HEK293T (cell line): Measurements from ENCODE around the gene ORAI2.
A peak's percentile ranks its signal among the peaks of the same experiment; 100 is the strongest.

Experiments used
- CTCF ChIA-PET: fragments of 350-600 bp; formaldehyde crosslinking; extraction: SDS; loops from one replicate; lab custom pipeline; 2021; ENCODE audit warnings: antibody characterized with exemption, inconsistent platforms; lab: Yijun Ruan, JAX
- POLR2A ChIA-PET: fragments of 350-600 bp; formaldehyde crosslinking; extraction: SDS; loops from one replicate; lab custom pipeline; 2020; ENCODE audit warnings: antibody characterized with exemption, inconsistent platforms; lab: Yijun Ruan, JAX
- DNase-seq: peaks from one replicate; pipeline ENCODE4 v3.0.0; 2012; ENCODE audit warnings: mixed read lengths; ENCODE audit errors: extremely low spot score
- ARNT ChIP-seq: fragments of 450-650 bp; IDR thresholded peaks from 2 replicates; pipeline ENCODE4 v1.6.1; 2017; ENCODE audit warnings: mild to moderate bottlenecking
- BHLHE40 ChIP-seq: fragments of 450-650 bp; IDR thresholded peaks from 2 replicates; pipeline ENCODE4 v1.6.1; 2016; ENCODE audit warnings: mild to moderate bottlenecking, moderate library complexity, borderline replicate concordance
- CTBP1 ChIP-seq: fragments of 450-650 bp; IDR thresholded peaks from 2 replicates; pipeline ENCODE4 v1.6.1; 2016; ENCODE audit warnings: borderline replicate concordance
- ELF4 ChIP-seq: fragments of 450-650 bp; IDR thresholded peaks from 2 replicates; pipeline ENCODE4 v1.6.1; 2017; ENCODE audit warnings: antibody characterized with exemption
- FOXA1 ChIP-seq: fragments of 450-650 bp; IDR thresholded peaks from 2 replicates; pipeline ENCODE4 v1.6.1; 2016; ENCODE audit warnings: mild to moderate bottlenecking
- FOXK2 ChIP-seq: fragments of 450-650 bp; IDR thresholded peaks from 2 replicates; pipeline ENCODE4 v1.6.1; 2016; ENCODE audit warnings: mild to moderate bottlenecking
- FOXM1 ChIP-seq: fragments of 450-650 bp; IDR thresholded peaks from 2 replicates; pipeline ENCODE4 v1.6.1; 2017; ENCODE audit warnings: mild to moderate bottlenecking, borderline replicate concordance
- HDGF ChIP-seq: fragments of 450-650 bp; IDR thresholded peaks from 2 replicates; pipeline ENCODE4 v1.6.1; 2017; ENCODE audit warnings: antibody characterized with exemption, borderline replicate concordance
- L3MBTL2 ChIP-seq: fragments of 450-650 bp; conservative IDR thresholded peaks from 2 replicates; pipeline ENCODE4 v1.6.1; 2016; ENCODE audit warnings: mild to moderate bottlenecking
- LEF1 ChIP-seq: fragments of 450-650 bp; IDR thresholded peaks from 2 replicates; pipeline ENCODE4 v1.6.1; 2017; ENCODE audit warnings: mild to moderate bottlenecking, borderline replicate concordance
- NFRKB ChIP-seq: fragments of 450-650 bp; IDR thresholded peaks from 2 replicates; pipeline ENCODE4 v1.6.1; 2016; ENCODE audit warnings: mild to moderate bottlenecking, moderate library complexity
- SP1 ChIP-seq: fragments of 450-650 bp; IDR thresholded peaks from 2 replicates; pipeline ENCODE4 v1.6.1; 2017
- SUZ12 ChIP-seq: fragments of 450-650 bp; IDR thresholded peaks from 2 replicates; pipeline ENCODE4 v1.6.1; 2016; ENCODE audit warnings: mild to moderate bottlenecking
- TARDBP ChIP-seq: fragments of 450-650 bp; IDR thresholded peaks from 2 replicates; pipeline ENCODE4 v1.6.1; 2016
- ZNF384 ChIP-seq: fragments of 450-650 bp; IDR thresholded peaks from 2 replicates; pipeline ENCODE4 v1.6.1; 2016
- TF ChIP-seq, protein P1 (sequence below): fragments of 450-650 bp; IDR thresholded peaks from 2 replicates; pipeline ENCODE4 v1.6.1; 2016

ORAI2 gene

DNA sequence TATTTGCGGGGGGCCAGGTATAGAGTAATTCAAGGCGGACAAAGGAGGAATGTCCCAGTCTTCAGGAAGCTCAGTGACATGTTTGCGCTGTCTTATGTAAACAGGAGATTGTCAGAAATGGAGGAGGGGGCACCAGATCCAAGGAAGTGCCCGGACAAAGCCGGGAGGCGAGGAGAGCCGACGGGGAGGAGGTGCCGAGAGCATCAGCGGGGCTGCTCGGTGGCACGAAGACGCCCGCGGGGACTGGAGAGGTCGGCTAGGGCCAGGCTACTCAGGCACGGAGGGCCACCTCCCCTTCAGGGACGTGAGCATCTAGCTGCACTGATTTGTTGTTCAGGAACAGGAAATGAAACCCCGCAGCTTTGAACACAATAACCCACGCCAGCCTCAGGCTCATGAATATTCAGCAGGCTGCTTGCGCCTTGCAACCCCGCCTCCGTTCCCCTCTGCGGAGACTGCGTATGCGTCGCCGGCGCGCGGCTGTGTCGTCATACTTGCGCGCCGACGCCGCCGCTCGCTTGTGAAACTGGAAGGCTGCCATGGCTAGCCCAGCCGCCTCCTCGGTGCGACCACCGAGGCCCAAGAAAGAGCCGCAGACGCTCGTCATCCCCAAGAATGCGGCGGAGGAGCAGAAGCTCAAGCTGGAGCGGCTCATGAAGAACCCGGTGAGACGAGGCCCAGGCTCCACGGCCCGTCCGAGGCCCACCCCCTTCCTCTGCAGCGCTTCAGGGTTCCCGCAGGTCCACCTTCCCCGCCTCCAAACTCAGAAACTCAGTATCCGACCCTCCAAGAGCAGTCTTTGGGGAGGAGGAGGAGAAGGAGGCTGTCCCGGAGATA, 37.3 kb upstream of the ORAI2 start, which contains the start of gene PRKRIP1:
Gene PRKRIP1, plus strand, starts transcription at position 491 of the 837 bp plus-strand sequence. Its CDS starts 49 bp downstream, at position 540.
- POLR2A ChIA-PET: interaction anchor here (0.7 to 1.5 kb wide), 6 partner anchors 16 to 112 kb away, joined by 3 to 4 read pairs (median 4); partner anchors contain the start of genes ALKBH4 and LRWD1
- CTCF ChIA-PET: interaction anchor here (0.7 to 1.6 kb wide), 4 partner anchors 8 to 17 kb away, joined by 3 to 4 read pairs (median 3); no protein-coding TSS in a partner anchor
- no peak for TF ChIP-seq TARDBP
- TF ChIP-seq L3MBTL2: no peak
- TF ChIP-seq HDGF: no peak
- TF ChIP-seq, protein P1, sequence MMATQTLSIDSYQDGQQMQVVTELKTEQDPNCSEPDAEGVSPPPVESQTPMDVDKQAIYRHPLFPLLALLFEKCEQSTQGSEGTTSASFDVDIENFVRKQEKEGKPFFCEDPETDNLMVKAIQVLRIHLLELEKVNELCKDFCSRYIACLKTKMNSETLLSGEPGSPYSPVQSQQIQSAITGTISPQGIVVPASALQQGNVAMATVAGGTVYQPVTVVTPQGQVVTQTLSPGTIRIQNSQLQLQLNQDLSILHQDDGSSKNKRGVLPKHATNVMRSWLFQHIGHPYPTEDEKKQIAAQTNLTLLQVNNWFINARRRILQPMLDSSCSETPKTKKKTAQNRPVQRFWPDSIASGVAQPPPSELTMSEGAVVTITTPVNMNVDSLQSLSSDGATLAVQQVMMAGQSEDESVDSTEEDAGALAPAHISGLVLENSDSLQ: no peak
- no peak for TF ChIP-seq FOXK2
- no peak for TF ChIP-seq NFRKB
- DNase-seq: peak; percentile 93

DNA sequence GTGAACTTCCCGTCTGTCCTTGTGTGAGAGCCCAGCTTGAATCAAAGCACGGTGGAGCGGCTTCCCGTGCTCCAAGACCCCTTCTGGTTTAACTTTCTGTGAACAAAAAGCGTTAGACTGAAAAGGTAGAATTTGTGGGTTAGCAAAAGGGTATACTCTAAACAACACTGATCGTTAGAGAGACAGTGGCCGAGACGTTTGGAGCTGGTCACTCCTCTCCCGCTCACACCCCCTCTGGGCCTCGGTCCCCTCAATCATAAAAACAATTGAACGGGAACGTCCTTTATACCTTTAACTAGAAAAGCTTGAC, 36.7 kb upstream of the ORAI2 start:
- DNase-seq: no peak
- POLR2A ChIA-PET: interaction anchor here (0.7 to 1.2 kb wide), 2 partner anchors 16 to 113 kb away, joined by 3 to 4 read pairs; no protein-coding TSS in a partner anchor
- CTCF ChIA-PET: interaction anchor here (1.6 kb wide), 1 partner anchor 16 kb away, joined by 4 read pairs; no protein-coding TSS in a partner anchor
- no peak for TF ChIP-seq ELF4
- TF ChIP-seq, protein P1: no peak

DNA sequence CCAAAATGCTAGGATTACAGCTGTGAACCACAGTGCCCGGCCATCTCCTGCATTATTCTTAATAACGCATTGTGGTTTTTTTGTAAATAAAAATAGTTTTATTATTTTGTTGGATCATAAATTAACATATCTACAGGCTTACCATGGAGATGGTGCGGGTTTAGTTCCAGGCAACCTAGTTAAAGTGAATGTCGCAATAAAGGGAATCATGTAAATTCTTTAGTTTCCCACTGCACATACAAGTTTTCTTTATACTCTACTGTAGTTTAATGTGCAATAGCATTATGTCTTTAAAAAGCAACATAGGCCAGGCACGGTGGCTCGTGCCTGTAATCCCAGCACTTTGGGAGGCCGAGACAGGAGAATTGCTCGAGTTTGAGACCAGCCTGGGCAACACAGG, 34.8 kb upstream of the ORAI2 start:
- TF ChIP-seq FOXK2 (no peak), L3MBTL2 (no peak), SP1 (no peak), BHLHE40 (no peak), FOXM1 (no peak), HDGF (no peak), NFRKB (no peak), CTBP1 (no peak), FOXA1 (no peak)
- TF ChIP-seq, protein P1: no peak
- POLR2A ChIA-PET: no interaction called here
- CTCF ChIA-PET: no interaction called here
- DNase-seq: no peak

DNA sequence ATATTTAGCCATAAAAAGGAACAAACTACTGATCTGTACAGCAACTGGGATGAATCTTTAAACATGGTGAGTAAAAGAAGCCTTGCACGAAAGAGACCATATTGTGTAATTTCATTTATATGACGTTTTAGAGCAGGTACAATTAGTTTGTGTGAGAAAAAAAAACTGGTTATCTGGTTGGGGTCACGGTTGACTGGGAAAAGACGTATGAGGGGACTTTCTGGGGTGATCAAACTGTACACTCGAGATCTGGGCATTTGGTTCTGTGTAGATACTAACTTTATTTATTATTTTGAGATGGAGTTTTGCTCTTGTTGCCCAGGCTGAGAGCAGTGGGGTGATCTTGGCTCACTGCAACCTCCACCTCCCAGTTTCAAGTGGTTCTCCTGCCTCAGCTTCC, 33.0 kb upstream of the ORAI2 start:
- DNase-seq: no peak
- ChIA-PET CTCF (no interaction called here), POLR2A (no interaction called here)
- TF ChIP-seq BHLHE40 (no peak), CTBP1 (no peak), FOXK2 (no peak), ELF4 (no peak), SP1 (no peak), FOXA1 (no peak), FOXM1 (no peak), NFRKB (no peak), SUZ12 (no peak), TARDBP (no peak), ZNF384 (no peak), LEF1 (no peak), HDGF (no peak), L3MBTL2 (no peak), ARNT (no peak)
- TF ChIP-seq, protein P1: no peak

DNA sequence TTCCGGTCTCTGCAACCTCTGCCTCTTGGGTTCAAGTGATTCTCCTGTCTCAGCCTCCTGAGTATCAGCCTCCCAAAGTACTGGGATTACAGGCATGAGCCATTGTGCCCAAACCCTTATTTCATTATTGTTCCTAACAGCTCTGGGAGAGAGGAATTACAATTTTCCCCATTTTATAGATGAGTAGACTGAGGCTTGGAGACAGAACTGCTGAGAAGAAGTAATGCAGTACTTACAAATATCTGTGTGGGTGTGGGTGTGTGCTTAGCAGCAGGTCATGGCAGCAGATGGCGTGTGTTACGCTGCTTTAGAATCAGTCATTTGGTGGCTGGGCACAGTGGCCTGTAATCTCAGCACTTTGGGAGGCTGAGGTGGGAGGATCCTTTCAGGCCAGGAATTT, 29.8 kb upstream of the ORAI2 start:
- CTCF ChIA-PET: no interaction called here
- POLR2A ChIA-PET: no interaction called here
- DNase-seq: no peak
- no peak for TF ChIP-seq HDGF
- no peak for TF ChIP-seq LEF1
